Ishikawa (cell line): ENCODE data around the gene CLEC17A.

Experiments
- CEBPB ChIP-seq: IDR thresholded peaks from 2 replicates; pipeline ENCODE4 v1.6.1; 2012
- CREB1 ChIP-seq: IDR thresholded peaks from 2 replicates; pipeline ENCODE4 v1.6.1; 2012; ENCODE audit warnings: low read depth
- EGR1 ChIP-seq: IDR thresholded peaks from 2 replicates; pipeline ENCODE4 v1.6.1; 2012
- EP300 ChIP-seq: IDR thresholded peaks from 2 replicates; pipeline ENCODE4 v1.6.1; 2012; ENCODE audit warnings: borderline replicate concordance
- FOXM1 ChIP-seq: IDR thresholded peaks from 2 replicates; pipeline ENCODE4 v1.6.1; 2012; ENCODE audit warnings: low read depth, borderline replicate concordance
- MAX ChIP-seq: IDR thresholded peaks from 2 replicates; pipeline ENCODE4 v1.6.1; 2012
- NFIC ChIP-seq: IDR thresholded peaks from 2 replicates; pipeline ENCODE4 v1.6.1; 2012
- RAD21 ChIP-seq: IDR thresholded peaks from 2 replicates; pipeline ENCODE4 v1.6.1; 2012; ENCODE audit warnings: low read depth
- TAF1 ChIP-seq: IDR thresholded peaks from 2 replicates; pipeline ENCODE4 v1.6.1; 2012; ENCODE audit warnings: low read depth, mild to moderate bottlenecking
- TCF12 ChIP-seq: IDR thresholded peaks from 2 replicates; pipeline ENCODE4 v1.6.1; 2012; ENCODE audit warnings: low read depth
- TEAD4 ChIP-seq: IDR thresholded peaks from 2 replicates; pipeline ENCODE4 v1.6.1; 2012
- YY1 ChIP-seq: IDR thresholded peaks from 2 replicates; pipeline ENCODE4 v1.6.1; 2012; ENCODE audit warnings: low read depth
- ZBTB7A ChIP-seq: IDR thresholded peaks from 2 replicates; pipeline ENCODE4 v1.6.1; 2012; ENCODE audit warnings: low read depth
- TF ChIP-seq, protein P1 (sequence below): IDR thresholded peaks from 2 replicates; pipeline ENCODE4 v1.6.1; 2012; ENCODE audit warnings: low read depth, mild to moderate bottlenecking
- TF ChIP-seq, protein P2 (sequence below): IDR thresholded peaks from 2 replicates; pipeline ENCODE4 v1.6.1; 2012

The CLEC17A gene

DNA sequence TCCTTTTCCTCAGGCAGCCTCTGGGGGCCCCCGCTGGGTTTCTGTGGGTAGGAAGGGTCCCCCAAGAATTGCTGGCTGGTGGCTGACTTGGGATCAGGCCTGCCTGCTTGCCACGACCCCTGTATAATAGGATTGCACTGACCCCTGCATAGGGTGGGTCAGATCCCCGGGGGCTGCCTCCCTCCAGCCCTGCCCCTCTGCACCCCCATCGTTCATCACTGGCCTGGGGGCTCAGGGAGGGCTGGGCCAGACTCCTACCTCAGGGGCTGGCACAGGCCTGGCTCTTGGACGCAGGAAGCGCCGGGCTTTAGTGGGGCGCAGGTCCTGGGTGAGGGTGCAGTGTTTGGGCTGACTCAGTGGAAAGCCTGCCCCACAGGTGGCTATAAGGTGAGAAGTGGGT, 21.6 kb upstream of the CLEC17A start:
- no peak for TF ChIP-seq TAF1
- TF ChIP-seq TCF12 = no peak
- TF ChIP-seq TEAD4 = no peak
- TF ChIP-seq ZBTB7A = no peak
- TF ChIP-seq MAX = no peak
- TF ChIP-seq, protein P1, sequence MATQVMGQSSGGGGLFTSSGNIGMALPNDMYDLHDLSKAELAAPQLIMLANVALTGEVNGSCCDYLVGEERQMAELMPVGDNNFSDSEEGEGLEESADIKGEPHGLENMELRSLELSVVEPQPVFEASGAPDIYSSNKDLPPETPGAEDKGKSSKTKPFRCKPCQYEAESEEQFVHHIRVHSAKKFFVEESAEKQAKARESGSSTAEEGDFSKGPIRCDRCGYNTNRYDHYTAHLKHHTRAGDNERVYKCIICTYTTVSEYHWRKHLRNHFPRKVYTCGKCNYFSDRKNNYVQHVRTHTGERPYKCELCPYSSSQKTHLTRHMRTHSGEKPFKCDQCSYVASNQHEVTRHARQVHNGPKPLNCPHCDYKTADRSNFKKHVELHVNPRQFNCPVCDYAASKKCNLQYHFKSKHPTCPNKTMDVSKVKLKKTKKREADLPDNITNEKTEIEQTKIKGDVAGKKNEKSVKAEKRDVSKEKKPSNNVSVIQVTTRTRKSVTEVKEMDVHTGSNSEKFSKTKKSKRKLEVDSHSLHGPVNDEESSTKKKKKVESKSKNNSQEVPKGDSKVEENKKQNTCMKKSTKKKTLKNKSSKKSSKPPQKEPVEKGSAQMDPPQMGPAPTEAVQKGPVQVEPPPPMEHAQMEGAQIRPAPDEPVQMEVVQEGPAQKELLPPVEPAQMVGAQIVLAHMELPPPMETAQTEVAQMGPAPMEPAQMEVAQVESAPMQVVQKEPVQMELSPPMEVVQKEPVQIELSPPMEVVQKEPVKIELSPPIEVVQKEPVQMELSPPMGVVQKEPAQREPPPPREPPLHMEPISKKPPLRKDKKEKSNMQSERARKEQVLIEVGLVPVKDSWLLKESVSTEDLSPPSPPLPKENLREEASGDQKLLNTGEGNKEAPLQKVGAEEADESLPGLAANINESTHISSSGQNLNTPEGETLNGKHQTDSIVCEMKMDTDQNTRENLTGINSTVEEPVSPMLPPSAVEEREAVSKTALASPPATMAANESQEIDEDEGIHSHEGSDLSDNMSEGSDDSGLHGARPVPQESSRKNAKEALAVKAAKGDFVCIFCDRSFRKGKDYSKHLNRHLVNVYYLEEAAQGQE = no peak
- no peak for TF ChIP-seq EP300
- TF ChIP-seq EGR1 = no peak
- no peak for TF ChIP-seq NFIC

GRCh38 chr19:14561847-14562351, 21.0 kb upstream of the CLEC17A start:
- no peak for TF ChIP-seq FOXM1
- TF ChIP-seq ZBTB7A = no peak
- TF ChIP-seq CREB1 = no peak
- no peak for TF ChIP-seq MAX
- TF ChIP-seq RAD21 = no peak
- TF ChIP-seq TCF12 = no peak
- no peak for TF ChIP-seq YY1
- TF ChIP-seq EP300 = no peak
- TF ChIP-seq CEBPB = no peak
- no peak for TF ChIP-seq TEAD4
- TF ChIP-seq, protein P2, sequence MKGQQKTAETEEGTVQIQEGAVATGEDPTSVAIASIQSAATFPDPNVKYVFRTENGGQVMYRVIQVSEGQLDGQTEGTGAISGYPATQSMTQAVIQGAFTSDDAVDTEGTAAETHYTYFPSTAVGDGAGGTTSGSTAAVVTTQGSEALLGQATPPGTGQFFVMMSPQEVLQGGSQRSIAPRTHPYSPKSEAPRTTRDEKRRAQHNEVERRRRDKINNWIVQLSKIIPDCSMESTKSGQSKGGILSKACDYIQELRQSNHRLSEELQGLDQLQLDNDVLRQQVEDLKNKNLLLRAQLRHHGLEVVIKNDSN = no peak

DNA sequence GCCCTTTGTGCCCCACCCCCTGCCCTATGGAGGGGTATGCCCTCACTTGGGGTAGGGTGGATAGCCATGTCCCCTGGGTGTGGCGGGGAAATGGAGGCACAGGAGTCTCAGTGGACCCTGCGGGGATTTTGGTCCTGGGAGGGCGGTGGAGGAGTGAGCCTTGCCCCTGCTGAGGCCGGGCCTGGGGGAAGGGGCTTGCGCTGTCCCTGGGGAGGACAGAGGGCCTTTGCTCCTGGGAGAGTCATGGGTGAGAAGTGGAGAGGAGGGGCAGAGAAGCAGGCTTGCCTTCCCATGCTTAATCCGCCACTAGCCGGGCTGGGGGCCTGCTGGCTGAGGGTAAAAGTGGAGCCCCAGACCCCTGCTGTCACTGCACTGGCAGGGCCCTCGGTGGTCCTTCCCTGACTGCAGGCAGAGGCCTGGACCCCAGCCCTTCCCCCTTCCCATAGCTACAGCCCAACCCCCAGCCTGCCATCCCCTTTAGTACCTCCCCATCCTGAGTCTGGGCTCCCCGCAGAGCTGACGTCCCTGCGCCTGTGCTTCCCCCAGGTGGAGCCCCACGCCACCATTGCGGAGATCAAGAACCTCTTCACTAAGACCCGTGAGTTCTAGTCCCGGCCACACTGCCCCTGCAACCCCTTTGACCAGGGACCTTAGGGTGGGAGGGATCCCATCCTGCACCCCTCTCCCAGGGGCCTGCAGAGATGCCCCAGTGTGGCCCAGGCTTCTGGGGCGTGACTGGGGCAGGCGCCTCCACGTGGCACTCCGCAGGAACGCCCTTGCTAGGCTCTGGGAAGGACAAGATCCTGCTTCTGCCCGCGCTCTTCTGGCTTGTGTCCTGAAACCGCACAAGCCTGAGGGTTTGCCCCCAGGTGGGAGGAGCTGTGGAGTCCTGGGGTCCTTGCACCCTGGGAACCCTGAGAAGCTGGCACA, 20.0 kb upstream of the CLEC17A start:
- TF ChIP-seq RAD21 = no peak
- no peak for TF ChIP-seq YY1
- TF ChIP-seq EP300 = no peak
- TF ChIP-seq ZBTB7A = no peak
- TF ChIP-seq TAF1 = no peak
- no peak for TF ChIP-seq TCF12
- TF ChIP-seq CEBPB = no peak
- TF ChIP-seq EGR1 = no peak
- no peak for TF ChIP-seq CREB1
- no peak for TF ChIP-seq NFIC
- TF ChIP-seq, protein P2 = no peak
- no peak for TF ChIP-seq FOXM1
- TF ChIP-seq TEAD4 = no peak
- TF ChIP-seq, protein P1 = no peak
- no peak for TF ChIP-seq MAX

GRCh38 chr19:14563590-14563926, 19.3 kb upstream of the CLEC17A start:
- TF ChIP-seq CREB1 (no peak), NFIC (no peak), ZBTB7A (no peak), RAD21 (no peak), TEAD4 (no peak), EP300 (no peak), CEBPB (no peak), YY1 (no peak), MAX (no peak), TAF1 (no peak), FOXM1 (no peak), TCF12 (no peak), EGR1 (no peak)
- TF ChIP-seq, protein P1 = no peak
- TF ChIP-seq, protein P2 = no peak
